B cell (primary cell): Measurements from ENCODE around the gene CYP2W1. TPM values are rescaled to one million over a fixed set of nuclear protein-coding genes. Genes with fewer than 3 reads are reported as not detected.
A peak's percentile ranks its signal among the peaks of the same experiment; 100 is the strongest.

Source experiments
- ATAC-seq: fragments of 200-7000 bp; cut with Tn5 transposase; one replicate; pipeline ENCODE4 v1.10.0; 2021; ENCODE audit warnings: low read depth, mild to moderate bottlenecking, moderate number of reproducible peaks, moderate library complexity
- CTCF ChIA-PET: fragments of 350-600 bp; sonication (Branson Sonifier 250); formaldehyde crosslinking; loops from one replicate; lab custom pipeline; 2021; ENCODE audit warnings: antibody characterized with exemption, inconsistent platforms; lab: Charles Lee
- POLR2A ChIA-PET: fragments of 350-600 bp; sonication (Branson Sonifier 250); formaldehyde crosslinking; loops from one replicate; lab custom pipeline; 2021; ENCODE audit warnings: antibody characterized with exemption; lab: Charles Lee
- DNase-seq: peaks from one replicate; pipeline ENCODE4 v3.0.0; 2013
- H2AFZ ChIP-seq: 2 replicates; pipeline ENCODE4 v1.6.1; 2012; ENCODE audit warnings: mild to moderate bottlenecking, low read depth, low read length; ENCODE audit not compliant: insufficient read depth, poor library complexity, severe bottlenecking
- H3K27ac ChIP-seq, 2 donors: 1 replicate in 1 of 2; 2 replicates in 1 of 2; pipeline ENCODE4 v1.5.1; 2012 to 2013; ENCODE audit warnings: low read length in 2 of 2, mild to moderate bottlenecking in 2 of 2, moderate library complexity in 1 of 2
- H3K27me3 ChIP-seq, 4 experiments: fragments of 200-600 bp in 1 of 4; sonication (generic) in 1 of 4; replicated peaks in 1 of 4; 1 replicate in 2 of 4; 2 replicates in 2 of 4; pipeline versions ENCODE4 v1.6.1 to v1.7.0; 2013 to 2016; ENCODE audit warnings: low read length in 3 of 4, mild to moderate bottlenecking in 2 of 4, mixed read lengths in 1 of 4, moderate library complexity in 1 of 4; ENCODE audit not compliant: insufficient read depth in 4 of 4, control insufficient read depth in 3 of 4; ENCODE audit errors: control extremely low read depth in 1 of 4
- H3K36me3 ChIP-seq, 2 experiments: replicated peaks in 1 of 2; 1 replicate in 1 of 2; 2 replicates in 1 of 2; pipeline versions ENCODE4 v1.6.1 to v1.7.1; 2013; ENCODE audit warnings: low read length in 1 of 2; ENCODE audit not compliant: insufficient read depth in 2 of 2, control insufficient read depth in 1 of 2; ENCODE audit errors: control extremely low read depth in 1 of 2, extremely low read depth in 1 of 2
- H3K4me1 ChIP-seq, 2 donors: fragments of 200-600 bp in 1 of 2; sonication (generic) in 1 of 2; 1 replicate in 1 of 2; 2 replicates in 1 of 2; pipeline versions ENCODE4 v1.5.1 to v1.6.1; 2013 to 2017; ENCODE audit warnings: low read length in 2 of 2; ENCODE audit not compliant: control insufficient read depth in 2 of 2, insufficient read depth in 2 of 2
- H3K4me2 ChIP-seq: replicated peaks from 2 replicates; pipeline ENCODE3; 2012; ENCODE audit warnings: mild to moderate bottlenecking, low read depth, low read length; ENCODE audit not compliant: poor library complexity, severe bottlenecking
- H3K4me3 ChIP-seq, 5 experiments: fragments of 200-600 bp in 1 of 5; sonication (generic) in 1 of 5; 1 replicate in 3 of 5; 2 replicates in 2 of 5; pipeline versions ENCODE4 v1.5.1 to v1.7.0; 2011 to 2016; ENCODE audit warnings: low read length in 4 of 5, mild to moderate bottlenecking in 4 of 5, low read depth in 2 of 5, control low read depth in 1 of 5, moderate library complexity in 1 of 5; ENCODE audit not compliant: insufficient read depth in 1 of 5; ENCODE audit errors: control extremely low read depth in 1 of 5, extremely low read depth in 1 of 5
- H3K79me2 ChIP-seq: fragments of 200-600 bp; sonication (generic); one replicate; pipeline ENCODE4 v1.6.0; 2016; ENCODE audit warnings: low read length; ENCODE audit not compliant: control insufficient read depth, insufficient read depth
- H3K9ac ChIP-seq: fragments of 200-600 bp; sonication (generic); 2 replicates; pipeline ENCODE4 v1.6.1; 2017; ENCODE audit warnings: mild to moderate bottlenecking, low read length, moderate library complexity
- H3K9me3 ChIP-seq, 3 donors: one replicate each; pipeline versions ENCODE4 v1.6.1 to v1.7.1; 2013; ENCODE audit warnings: low read length in 2 of 3; ENCODE audit not compliant: control insufficient read depth in 2 of 3, insufficient read depth in 1 of 3; ENCODE audit errors: control extremely low read depth in 1 of 3
- H4K20me1 ChIP-seq: 2 replicates; pipeline ENCODE4 v1.6.0; 2012; ENCODE audit warnings: mild to moderate bottlenecking, low read length; ENCODE audit not compliant: insufficient read depth, control insufficient read depth, poor library complexity, severe bottlenecking
- H3K27ac Mint-ChIP-seq: one replicate; pipeline ENCODE4 v1.8.0; 2021; ENCODE audit warnings: mixed read lengths
- H3K27me3 Mint-ChIP-seq: one replicate; pipeline ENCODE4 v1.8.0; 2021; ENCODE audit warnings: mixed read lengths
- H3K4me1 Mint-ChIP-seq: one replicate; pipeline ENCODE4 v1.8.0; 2021; ENCODE audit warnings: mixed read lengths
- H3K4me3 Mint-ChIP-seq: one replicate; pipeline ENCODE4 v1.8.0; 2021; ENCODE audit warnings: mixed read lengths
- H3K9me3 Mint-ChIP-seq: one replicate; pipeline ENCODE4 v1.8.0; 2022; ENCODE audit warnings: mixed read lengths; ENCODE audit not compliant: insufficient read depth
- CTCF ChIP-seq: fragments of 200-600 bp; IDR thresholded peaks from one replicate; pipeline ENCODE4 v1.8.0; 2022; ENCODE audit warnings: antibody characterized with exemption, mild to moderate bottlenecking
- EZH2 ChIP-seq: IDR thresholded peaks from 2 replicates; pipeline ENCODE4 v1.6.1; 2012; ENCODE audit warnings: borderline replicate concordance, low read depth, mild to moderate bottlenecking, moderate library complexity, low read length; ENCODE audit not compliant: insufficient read depth, poor library complexity, severe bottlenecking
- WGBS: methylation state at CpG from one replicate; pipeline ENCODE4 v1.1.5; 2013; ENCODE audit warnings: missing lambda C conversion rate; ENCODE audit not compliant: insufficient coverage; 5-methylcytosine and 5-hydroxymethylcytosine counted together
- intact Hi-C: fragments of 100-400 bp; cut with micrococcal nuclease; formaldehyde crosslinking; loops from one replicate; pipeline ENCODE4 v1.10.0; 2022
- polyA plus RNA-seq: library from polyadenylated mRNA; depleted of rRNA; stranded (reverse); fragments of >200 nt; gene quantifications from 2 replicates; pipeline ENCODE4 v1.2.3, GENCODE V29; 2012
- total RNA-seq, 2 donors: library from RNA; stranded (reverse); fragments of 120-200 nt in 1 of 2; gene quantifications; 1 replicate in 1 of 2; 2 replicates in 1 of 2; pipeline versions ENCODE4 v1.2.3 to v1.2.4, GENCODE V29; 2013 to 2022

The CYP2W1 gene
- total and polyA plus RNA-seq, 2 donors (not counting 1 experiment from before 2014, with no cell fraction given), result not detected

DNA sequence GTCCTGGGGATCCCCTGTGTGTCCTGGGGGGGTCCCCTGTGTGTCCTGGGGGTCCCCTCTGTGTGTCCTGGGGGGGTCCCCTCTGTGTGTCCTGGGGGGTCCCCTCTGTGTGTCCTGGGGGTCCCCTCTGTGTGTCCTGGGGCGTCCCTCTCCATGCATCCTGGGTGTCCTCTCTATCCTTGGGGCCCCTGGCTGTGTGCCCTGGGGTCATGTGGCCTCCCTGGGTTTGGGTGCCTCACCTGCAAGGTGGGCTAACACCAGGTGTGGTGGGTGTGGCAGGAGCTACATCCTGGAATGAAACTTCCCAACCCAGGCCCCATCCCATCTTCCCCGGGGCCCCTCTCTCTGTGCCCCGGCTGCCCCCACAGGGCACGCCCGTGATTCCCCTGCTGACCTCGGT lies 4.9 kb downstream of the CYP2W1 start:
- CTCF ChIA-PET, result no interaction called here
- no peak for ATAC-seq
- no peaks in the 10 kb centered on the region for H3K9me3 Mint-ChIP-seq
- TF ChIP-seq CTCF (no peak), EZH2 (no peak)
- peaks cover 0 to 2% of the 10 kb centered on the region in 2 donors for H3K4me1 ChIP-seq
- no peak overlapping the region for H2AFZ ChIP-seq
- peaks cover 2% of the 10 kb centered on the region for H3K4me1 Mint-ChIP-seq
- no peaks in the 10 kb centered on the region for H3K9me3 ChIP-seq
- DNase-seq, result no peak
- peaks cover 0 to 35% (median 7%) of the 10 kb centered on the region in 4 experiments for H3K27me3 ChIP-seq
- no peaks in the 10 kb centered on the region for H3K79me2 ChIP-seq
- no peak overlapping the region for H3K9ac ChIP-seq
- peaks cover 8% of the 10 kb centered on the region for H3K27me3 Mint-ChIP-seq
- H4K20me1 ChIP-seq, result peaks cover 10% of the 10 kb centered on the region
- H3K27ac ChIP-seq, result no peak overlapping the region
- H3K4me3 Mint-ChIP-seq, result no peak overlapping the region
- H3K36me3 ChIP-seq, result no peaks in the 10 kb centered on the region
- WGBS, result 42% methylated on average over 5 of the region's 6 CpGs
- H3K27ac Mint-ChIP-seq, result peak overlapping the region; percentile 20
- POLR2A ChIA-PET, result no interaction called here
- no peak overlapping the region for H3K4me3 ChIP-seq
- no peak overlapping the region for H3K4me2 ChIP-seq
- intact Hi-C loops, result no loop called here

- DNase-seq (no peak), ATAC-seq (no peak)
- Histone ChIP-seq H3K27ac (no peak overlapping the region), H4K20me1 (peaks cover 14% of the 10 kb centered on the region), H3K79me2 (no peaks in the 10 kb centered on the region), H3K4me3 (no peak overlapping the region), H3K36me3 (no peaks in the 10 kb centered on the region), H3K27me3 (peaks cover 0 to 38% (median 7%) of the 10 kb centered on the region in 4 experiments), H2AFZ (no peak overlapping the region), H3K9me3 (no peaks in the 10 kb centered on the region), H3K4me1 (peaks cover 0 to 8% of the 10 kb centered on the region in 2 donors), H3K4me2 (no peak overlapping the region), H3K9ac (no peak overlapping the region)
- POLR2A ChIA-PET, result no interaction called here
- peaks cover 8% of the 10 kb centered on the region for H3K27me3 Mint-ChIP-seq
- H3K27ac Mint-ChIP-seq, result no peak overlapping the region
- WGBS, result 22% methylated on average over 24 of the region's 24 CpGs
- CTCF ChIA-PET, result interaction anchor here (1.0 to 1.2 kb wide), 2 partner anchors 77 to 155 kb away, joined by 3 to 5 read pairs; no protein-coding TSS in a partner anchor
- H3K9me3 Mint-ChIP-seq, result no peaks in the 10 kb centered on the region
- intact Hi-C loops, result no loop called here
- peaks cover 6% of the 10 kb centered on the region for H3K4me1 Mint-ChIP-seq
- H3K4me3 Mint-ChIP-seq, result no peak overlapping the region
- no peak for TF ChIP-seq EZH2
- no peak for TF ChIP-seq CTCF
These were observed 5.5 kb downstream of the CYP2W1 start for GRCh38 chr7:988426-988911.
